GM18505 (cell line): ENCODE results near the gene TYRO3.

Experiments
- ATAC-seq: cut with Tn5 transposase; IDR thresholded peaks from one replicate; pipeline ENCODE4 v1.9.1; 2021; ENCODE audit not compliant: unreplicated experiment
- POLR2A ChIP-seq: IDR thresholded peaks from 4 replicates; pipeline ENCODE4 v1.6.1; 2011; ENCODE audit warnings: borderline replicate concordance; ENCODE audit not compliant: insufficient read depth, insufficient read length; ENCODE audit errors: extremely low read depth

Gene TYRO3

GRCh38 chr15:41558400-41559238, at the start of gene TYRO3:
TYRO3 (plus strand) TSS chr15:41559212; CDS start chr15:41559258, 46 bp downstream.
- ATAC-seq: no peak
- no peak for TF ChIP-seq POLR2A

GRCh38 chr15:41510728-41511127, 48.3 kb upstream of the TYRO3 start:
- no peak for TF ChIP-seq POLR2A
- ATAC-seq: no peak

GRCh38 chr15:41511331-41511898, 47.6 kb upstream of the TYRO3 start:
- no peak for TF ChIP-seq POLR2A
- ATAC-seq: no peak

GRCh38 chr15:41511899-41512369, 47.1 kb upstream of the TYRO3 start:
- no peak for TF ChIP-seq POLR2A
- no peak for ATAC-seq

GRCh38 chr15:41512512-41512939, 46.5 kb upstream of the TYRO3 start:
- no peak for ATAC-seq
- no peak for TF ChIP-seq POLR2A

GRCh38 chr15:41512940-41513505, 46.0 kb upstream of the TYRO3 start:
- no peak for ATAC-seq
- no peak for TF ChIP-seq POLR2A

- TF ChIP-seq POLR2A: no peak
- ATAC-seq: no peak
Observed at GRCh38 chr15:41513506-41514227, 45.3 kb upstream of the TYRO3 start, which contains the start of gene LTK. LTK (minus strand) TSS chr15:41513827; CDS start chr15:41513709, 118 bp downstream.

GRCh38 chr15:41517895-41518449, 41.0 kb upstream of the TYRO3 start:
- TF ChIP-seq POLR2A: no peak
- ATAC-seq: no peak

GRCh38 chr15:41520636-41521035, 38.4 kb upstream of the TYRO3 start:
- ATAC-seq: no peak
- TF ChIP-seq POLR2A: no peak

- TF ChIP-seq POLR2A: no peak
- no peak for ATAC-seq
Observed at GRCh38 chr15:41521614-41522013, 37.4 kb upstream of the TYRO3 start.

- no peak for TF ChIP-seq POLR2A
- ATAC-seq: no peak
Observed at GRCh38 chr15:41523097-41523496, 35.9 kb upstream of the TYRO3 start.

GRCh38 chr15:41530363-41530956, 28.6 kb upstream of the TYRO3 start:
- TF ChIP-seq POLR2A: no peak

More at GRCh38 chr15:41530363-41530956, 28.6 kb upstream of the TYRO3 start:
- no peak for ATAC-seq
